ENCODE data around the gene HNRNPH1.
"Not testable (repeated sequence)": the region's sequence is repeated elsewhere in the genome, so short reads cannot be mapped to it uniquely, and the experiment has no call there.

Gene HNRNPH1

GRCh38 chr5:179648410-179648809, 24.9 kb upstream of the HNRNPH1 start:
- Histone ChIP-seq H3K27me3 (replicated peaks; ENCODE audit: control insufficient read depth, insufficient read depth, low read length) (no peaks in the 10 kb centered on the region; the same call in 1 of the 2 replicates), H3K36me3 (ENCODE audit: control insufficient read depth, insufficient read depth, low read length) (no peaks in the 10 kb centered on the region), H3K4me3 (replicated peaks; ENCODE audit: low read depth, low read length) (no peak overlapping the region)
- TF ChIP-seq CTCF (IDR thresholded peaks at IDR 0.05; ENCODE audit: insufficient read depth, low read length, poor library complexity, severe bottlenecking), result no peak
- no peak for DNase-seq (ENCODE audit: extremely low read depth, insufficient read length)

DNA sequence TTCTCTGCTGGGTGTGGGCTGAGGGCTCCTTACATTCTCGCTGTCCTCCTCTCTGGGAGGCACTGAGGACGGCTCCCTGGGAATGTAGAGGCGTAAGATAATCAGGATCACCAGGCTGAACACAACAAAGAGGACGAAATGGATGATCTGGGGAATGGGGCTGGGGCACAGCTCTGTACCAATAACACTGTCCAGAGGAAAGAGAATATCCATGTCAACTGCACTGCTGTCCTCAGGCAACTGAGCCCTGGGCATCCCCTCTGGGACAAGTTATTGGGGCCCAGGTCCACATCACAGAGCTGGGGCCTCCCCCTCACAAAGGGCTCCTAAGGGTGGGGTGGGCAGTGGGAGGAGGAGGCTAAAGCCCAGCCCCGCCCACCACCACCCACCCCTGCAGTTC, 21.3 kb upstream of the HNRNPH1 start:
- not testable (repeated sequence) for H3K27me3 ChIP-seq (replicated peaks; ENCODE audit: control insufficient read depth, insufficient read depth, low read length); DNase-seq (ENCODE audit: extremely low read depth, insufficient read length); H3K4me3 ChIP-seq (replicated peaks; ENCODE audit: low read depth, low read length); H3K36me3 ChIP-seq (ENCODE audit: control insufficient read depth, insufficient read depth, low read length)

DNA sequence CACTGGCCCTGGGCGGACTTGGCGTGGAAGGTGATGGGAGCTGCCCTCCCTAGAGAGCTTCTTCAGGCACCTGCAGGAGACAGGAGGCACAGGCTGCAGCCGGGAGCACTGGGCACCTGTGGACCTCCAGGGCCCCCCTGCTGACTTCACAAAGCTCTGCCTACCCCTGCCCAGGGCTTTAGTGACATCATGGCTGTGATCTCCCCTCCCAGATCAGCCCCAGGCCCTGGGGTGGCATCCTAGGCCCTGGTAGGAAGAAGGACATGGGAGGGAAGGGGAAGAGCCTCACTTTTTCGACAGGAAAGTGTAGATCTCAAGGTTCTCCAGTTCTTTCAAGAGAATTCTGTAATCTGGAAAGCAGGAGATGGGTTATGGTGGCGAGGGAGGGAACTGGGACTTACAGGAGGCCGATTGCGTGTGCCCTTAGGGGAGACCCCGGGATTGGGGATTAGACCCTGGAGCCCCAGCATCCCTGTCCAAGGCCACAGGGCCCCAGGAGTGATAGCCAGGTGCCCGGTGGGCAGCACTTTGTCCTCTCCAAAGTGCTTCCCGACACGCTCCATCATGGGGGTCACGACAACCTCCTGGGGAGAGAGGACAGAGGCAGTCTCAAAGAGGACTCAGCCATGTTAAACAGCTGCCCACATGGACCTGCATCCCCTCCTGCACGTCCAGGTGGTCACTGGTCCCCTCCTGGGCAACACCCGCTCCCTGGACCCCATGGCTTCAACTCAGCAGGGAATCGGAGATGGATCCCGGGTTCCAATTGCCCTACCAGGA, 19.9 kb upstream of the HNRNPH1 start:
- not testable (repeated sequence) for H3K36me3 ChIP-seq (ENCODE audit: control insufficient read depth, insufficient read depth, low read length); DNase-seq (ENCODE audit: extremely low read depth, insufficient read length); H3K27me3 ChIP-seq (replicated peaks; ENCODE audit: control insufficient read depth, insufficient read depth, low read length); H3K4me3 ChIP-seq (replicated peaks; ENCODE audit: low read depth, low read length)

DNA sequence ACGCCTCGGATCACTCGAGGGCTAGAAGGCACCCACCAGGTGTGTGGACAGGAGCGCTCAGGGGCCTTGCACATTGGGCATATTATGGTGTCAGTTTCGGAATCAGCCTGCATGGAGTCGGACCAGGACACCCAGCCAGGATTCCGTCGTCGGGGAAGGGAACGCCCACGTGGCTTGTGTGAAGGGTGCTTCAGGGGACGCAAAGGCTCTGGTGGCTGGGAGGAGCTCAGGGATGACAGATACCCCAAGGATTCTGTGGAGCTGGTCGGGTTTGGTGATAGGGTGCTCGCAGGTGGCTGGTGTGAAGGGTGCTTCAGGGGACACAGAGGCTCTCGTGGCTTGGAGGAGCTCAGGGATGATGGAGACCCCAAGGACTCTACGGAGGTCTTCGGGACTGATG, 19.2 kb upstream of the HNRNPH1 start:
- H3K27me3 ChIP-seq (replicated peaks; ENCODE audit: control insufficient read depth, insufficient read depth, low read length); H3K36me3 ChIP-seq (ENCODE audit: control insufficient read depth, insufficient read depth, low read length); DNase-seq (ENCODE audit: extremely low read depth, insufficient read length); H3K4me3 ChIP-seq (replicated peaks; ENCODE audit: low read depth, low read length): not testable (repeated sequence)

GRCh38 chr5:179641745-179642144, 18.3 kb upstream of the HNRNPH1 start:
- not testable (repeated sequence) for H3K27me3 ChIP-seq (replicated peaks; ENCODE audit: control insufficient read depth, insufficient read depth, low read length); DNase-seq (ENCODE audit: extremely low read depth, insufficient read length); H3K4me3 ChIP-seq (replicated peaks; ENCODE audit: low read depth, low read length); H3K36me3 ChIP-seq (ENCODE audit: control insufficient read depth, insufficient read depth, low read length)

- H3K4me3 ChIP-seq (replicated peaks; ENCODE audit: low read depth, low read length); H3K27me3 ChIP-seq (replicated peaks; ENCODE audit: control insufficient read depth, insufficient read depth, low read length); H3K36me3 ChIP-seq (ENCODE audit: control insufficient read depth, insufficient read depth, low read length); DNase-seq (ENCODE audit: extremely low read depth, insufficient read length): not testable (repeated sequence)
Observed at GRCh38 chr5:179639296-179639695, 15.8 kb upstream of the HNRNPH1 start.

DNA sequence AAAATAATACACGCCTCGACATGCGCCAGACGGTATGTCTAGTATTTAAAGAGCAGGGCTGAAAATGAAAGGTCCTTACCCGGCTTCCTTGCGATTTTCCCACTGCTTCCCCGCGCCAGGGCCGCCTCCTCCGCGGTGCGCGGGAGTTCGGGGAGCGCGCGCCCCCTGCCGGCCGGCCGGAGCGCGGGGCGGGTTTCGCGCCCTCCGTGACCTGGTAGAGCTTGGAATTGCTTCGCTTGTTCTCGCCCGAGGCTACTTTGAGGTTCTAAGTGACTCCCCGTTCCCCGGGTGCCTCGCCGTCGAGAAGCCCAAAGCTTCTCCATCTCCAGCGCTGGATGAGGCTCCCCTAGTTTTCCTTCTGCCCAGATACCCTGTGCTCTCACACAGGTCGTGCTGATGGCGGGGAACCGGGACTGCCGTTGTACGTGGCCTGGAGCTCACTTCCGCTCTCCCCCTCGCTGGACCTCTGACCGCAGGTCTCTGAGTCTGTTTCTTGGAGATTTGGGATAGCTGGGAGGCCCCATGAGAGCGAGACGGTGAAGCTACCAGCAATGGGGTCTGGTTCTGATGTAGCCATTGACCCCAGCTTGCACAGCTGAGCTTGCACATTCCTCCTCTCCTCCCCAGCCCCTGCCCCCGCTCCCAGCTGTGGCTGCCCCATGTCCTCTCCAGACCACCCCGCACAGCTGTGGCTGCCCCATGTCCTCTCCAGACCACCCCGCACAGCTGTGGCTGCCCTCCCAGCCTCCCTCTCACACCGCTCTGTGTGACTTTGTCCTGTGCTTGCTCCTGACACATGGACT, 11.1 kb upstream of the HNRNPH1 start:
- not testable (repeated sequence) for H3K27me3 ChIP-seq (replicated peaks; ENCODE audit: control insufficient read depth, insufficient read depth, low read length); DNase-seq (ENCODE audit: extremely low read depth, insufficient read length); H3K36me3 ChIP-seq (ENCODE audit: control insufficient read depth, insufficient read depth, low read length); H3K4me3 ChIP-seq (replicated peaks; ENCODE audit: low read depth, low read length)

- not testable (repeated sequence) for H3K27me3 ChIP-seq (replicated peaks; ENCODE audit: control insufficient read depth, insufficient read depth, low read length); DNase-seq (ENCODE audit: extremely low read depth, insufficient read length); H3K36me3 ChIP-seq (ENCODE audit: control insufficient read depth, insufficient read depth, low read length)
- peak overlapping the region; percentile 48 for H3K4me3 ChIP-seq (replicated peaks; ENCODE audit: low read depth, low read length)
Observed at GRCh38 chr5:179633501-179634369, 10.3 kb upstream of the HNRNPH1 start.

DNA sequence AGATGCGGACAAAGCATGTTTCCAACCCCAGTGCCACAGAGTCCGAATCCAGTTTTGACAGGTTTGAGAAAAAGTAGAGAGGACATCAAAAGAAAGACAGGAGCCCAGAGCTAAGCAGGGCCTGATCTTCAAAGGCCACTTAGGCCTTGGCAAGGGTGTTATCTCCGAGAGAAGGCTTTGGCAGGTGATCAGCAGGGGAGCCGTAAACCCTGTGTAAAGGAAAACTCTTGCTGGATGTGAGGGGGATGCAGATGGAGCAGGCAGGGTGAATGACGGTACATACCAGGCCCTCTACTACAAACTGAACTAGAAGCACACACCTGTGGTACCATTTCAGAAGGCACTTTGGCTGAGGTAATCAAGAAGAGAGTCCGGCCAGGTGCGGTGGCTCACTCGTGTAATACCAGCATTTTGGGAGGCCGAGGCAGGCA, 1.4 kb upstream of the HNRNPH1 start:
- Histone ChIP-seq H3K4me3 (replicated peaks; ENCODE audit: low read depth, low read length) (no peak overlapping the region), H3K36me3 (ENCODE audit: control insufficient read depth, insufficient read depth, low read length) (peaks cover 2% of the 10 kb centered on the region; the same call in 1 of the 2 replicates), H3K27me3 (replicated peaks; ENCODE audit: control insufficient read depth, insufficient read depth, low read length) (no peaks in the 10 kb centered on the region)
- no peak for DNase-seq (ENCODE audit: extremely low read depth, insufficient read length)
- TF ChIP-seq CTCF (IDR thresholded peaks at IDR 0.05; ENCODE audit: insufficient read depth, low read length, poor library complexity, severe bottlenecking), result no peak
